Smooth muscle cell (in vitro differentiated cells): ENCODE results near the gene SCUBE1. TPM values are rescaled to one million over a fixed set of nuclear protein-coding genes. Genes with fewer than 3 reads are reported as not detected.

ENCODE experiments used
- DNase-seq: peaks from one replicate; lab custom pipeline; 2025; ENCODE audit not compliant: unreplicated experiment; lab: John Stamatoyannopoulos, UW
- H2AFZ ChIP-seq: fragments of 200-600 bp; sonication (generic); 2 replicates; pipeline ENCODE4 v1.6.0; 2016; ENCODE audit warnings: antibody characterized with exemption, low read depth, mild to moderate bottlenecking
- H3F3A ChIP-seq: fragments of 200-600 bp; sonication (generic); 2 replicates; pipeline ENCODE4 v1.6.0; 2017; ENCODE audit warnings: antibody characterized with exemption, low read depth
- H3K27ac ChIP-seq: fragments of 200-600 bp; sonication (generic); 2 replicates; pipeline ENCODE4 v1.5.1; 2016; ENCODE audit warnings: low read depth, mild to moderate bottlenecking
- H3K27me3 ChIP-seq: fragments of 200-600 bp; sonication (generic); 2 replicates; pipeline ENCODE4 v1.6.1; 2016; ENCODE audit warnings: low read depth, mild to moderate bottlenecking
- H3K36me3 ChIP-seq: fragments of 200-600 bp; sonication (generic); 2 replicates; pipeline ENCODE4 v1.5.1; 2016; ENCODE audit warnings: low read depth
- H3K4me1 ChIP-seq: fragments of 200-600 bp; sonication (generic); 2 replicates; pipeline ENCODE4 v1.5.1; 2016; ENCODE audit warnings: low read depth
- H3K4me2 ChIP-seq: fragments of 200-600 bp; sonication (generic); 2 replicates; pipeline ENCODE4 v1.6.0; 2016; ENCODE audit warnings: mild to moderate bottlenecking
- H3K4me3 ChIP-seq: fragments of 200-600 bp; sonication (generic); 2 replicates; pipeline ENCODE4 v1.5.1; 2016; ENCODE audit warnings: mild to moderate bottlenecking
- H3K79me2 ChIP-seq: fragments of 200-600 bp; sonication (generic); 2 replicates; pipeline ENCODE4 v1.6.0; 2016; ENCODE audit warnings: low read depth, mild to moderate bottlenecking
- H3K9ac ChIP-seq: fragments of 200-600 bp; sonication (generic); 2 replicates; pipeline ENCODE4 v1.6.0; 2016; ENCODE audit warnings: low read depth
- H3K9me3 ChIP-seq: fragments of 200-600 bp; sonication (generic); replicated peaks from 2 replicates; pipeline ENCODE4 v1.5.1; 2016; ENCODE audit warnings: low read depth
- H4K20me1 ChIP-seq: fragments of 200-600 bp; sonication (generic); 2 replicates; pipeline ENCODE4 v1.6.0; 2016; ENCODE audit warnings: low read depth
- CTCF ChIP-seq: fragments of 200-600 bp; sonication (generic); IDR thresholded peaks from 2 replicates; pipeline ENCODE4 v1.5.1; 2017; ENCODE audit warnings: borderline replicate concordance, mild to moderate bottlenecking, antibody characterized with exemption; ENCODE audit not compliant: insufficient read depth, poor library complexity, severe bottlenecking
- WGBS: methylation state at CpG from one replicate; pipeline ENCODE4 v1.1.7; 2016; ENCODE audit warnings: low lambda C conversion rate; 5-methylcytosine and 5-hydroxymethylcytosine counted together
- polyA plus RNA-seq: library from polyadenylated mRNA; unstranded; fragments of >200 nt; fragmentation: Nextera tagmentation; extraction: Ambion mirVana; gene quantifications from 2 replicates; pipeline ENCODE4 v1.2.1, GENCODE V29; 2016
- total RNA-seq: library from RNA; depleted of rRNA; stranded (reverse); fragments of >200 nt; gene quantifications from 2 replicates; pipeline ENCODE4 v1.2.3, GENCODE V29; 2014

The SCUBE1 gene
- total and polyA plus RNA-seq, 2 experiments from 2014 or later: 13.4 to 16.3 TPM

- Histone ChIP-seq H3K27me3 (no peaks in the 10 kb centered on the region), H3K4me3 (no peak overlapping the region), H3K9ac (no peak overlapping the region), H3K79me2 (no peaks in the 10 kb centered on the region), H3K4me1 (peaks cover 3% of the 10 kb centered on the region), H3K27ac (no peak overlapping the region), H3K9me3 (no peaks in the 10 kb centered on the region), H3F3A (no peaks in the 10 kb centered on the region), H2AFZ (no peak overlapping the region), H4K20me1 (no peaks in the 10 kb centered on the region), H3K36me3 (no peaks in the 10 kb centered on the region), H3K4me2 (no peak overlapping the region)
- WGBS: 88% methylated on average over 11 of the region's 11 CpGs
- DNase-seq: no peak
- TF ChIP-seq CTCF: no peak
Measured at GRCh38 chr22:43303751-43304150, 39.4 kb downstream of the SCUBE1 start.

GRCh38 chr22:43303166-43303565, 40.0 kb downstream of the SCUBE1 start:
- H3K79me2 ChIP-seq: no peaks in the 10 kb centered on the region
- H4K20me1 ChIP-seq: no peaks in the 10 kb centered on the region
- H3K4me1 ChIP-seq: peaks cover 3% of the 10 kb centered on the region
- DNase-seq: no peak
- H3F3A ChIP-seq: no peaks in the 10 kb centered on the region
- WGBS: 100% methylated on average over 8 of the region's 8 CpGs
- no peak for TF ChIP-seq CTCF
- H3K9ac ChIP-seq: no peak overlapping the region
- H3K27ac ChIP-seq: no peak overlapping the region
- no peak overlapping the region for H3K4me2 ChIP-seq
- H3K9me3 ChIP-seq: no peaks in the 10 kb centered on the region
- H3K36me3 ChIP-seq: no peaks in the 10 kb centered on the region
- H3K4me3 ChIP-seq: no peak overlapping the region
- no peak overlapping the region for H2AFZ ChIP-seq
- no peaks in the 10 kb centered on the region for H3K27me3 ChIP-seq

GRCh38 chr22:43302531-43303041, 40.6 kb downstream of the SCUBE1 start:
- H3K27ac ChIP-seq: no peak overlapping the region
- H4K20me1 ChIP-seq: no peaks in the 10 kb centered on the region
- H3K4me3 ChIP-seq: no peak overlapping the region
- no peak for TF ChIP-seq CTCF
- H3F3A ChIP-seq: no peaks in the 10 kb centered on the region
- H3K9me3 ChIP-seq: no peaks in the 10 kb centered on the region
- peaks cover 3% of the 10 kb centered on the region for H3K4me1 ChIP-seq
- DNase-seq: no peak
- H3K27me3 ChIP-seq: no peaks in the 10 kb centered on the region
- no peaks in the 10 kb centered on the region for H3K79me2 ChIP-seq
- no peak overlapping the region for H3K9ac ChIP-seq
- 83% methylated on average over 12 of the region's 12 CpGs for WGBS
- no peaks in the 10 kb centered on the region for H3K36me3 ChIP-seq
- no peak overlapping the region for H2AFZ ChIP-seq
- H3K4me2 ChIP-seq: no peak overlapping the region

GRCh38 chr22:43301866-43302265, 41.3 kb downstream of the SCUBE1 start:
- WGBS: 91% methylated on average over 10 of the region's 10 CpGs
- no peak overlapping the region for H3K9ac ChIP-seq

More at GRCh38 chr22:43301866-43302265, 41.3 kb downstream of the SCUBE1 start:
- no peak overlapping the region for H3K4me2 ChIP-seq
- H3K79me2 ChIP-seq: no peaks in the 10 kb centered on the region
- H3K9me3 ChIP-seq: no peaks in the 10 kb centered on the region
- no peak for DNase-seq
- no peaks in the 10 kb centered on the region for H4K20me1 ChIP-seq
- no peak for TF ChIP-seq CTCF
- H3K4me3 ChIP-seq: no peak overlapping the region
- no peaks in the 10 kb centered on the region for H3K27me3 ChIP-seq
- H3K27ac ChIP-seq: no peak overlapping the region
- no peaks in the 10 kb centered on the region for H3K36me3 ChIP-seq
- no peaks in the 10 kb centered on the region for H3F3A ChIP-seq
- H3K4me1 ChIP-seq: peaks cover 3% of the 10 kb centered on the region
- H2AFZ ChIP-seq: no peak overlapping the region
